ENCODE results near the gene GUK1. TPM values are rescaled to one million over a fixed set of nuclear protein-coding genes. Genes with fewer than 3 reads are reported as not detected.

The GUK1 gene
- total RNA-seq, 2 donors from 2014 or later: 110 to 112 TPM

GRCh38 chr1:228094432-228095016 lies 45.6 kb upstream of the GUK1 start:
- peaks cover 66% of the 10 kb centered on the region for H3K36me3 Mint-ChIP-seq (ENCODE audit: low read depth)
- no peak overlapping the region for H3K4me3 ChIP-seq (ENCODE audit: low read length)
- H3K27me3 ChIP-seq (ENCODE audit: control insufficient read depth, insufficient read depth, low read length, poor library complexity, severe bottlenecking): no peaks in the 10 kb centered on the region
- H3K9me3 ChIP-seq (ENCODE audit: control insufficient read depth, low read length): no peaks in the 10 kb centered on the region
- WGBS, 2 experiments (ENCODE audit: insufficient coverage in 1 of 2, insufficient read length in 1 of 2): 88 to 92% methylated on average over 9 to 13 of the region's 13 CpGs
- H3K27ac Mint-ChIP-seq: peak overlapping the region; percentile 14
- H3K9me3 Mint-ChIP-seq: peaks cover 8% of the 10 kb centered on the region
- peaks cover 92% of the 10 kb centered on the region for H3K36me3 ChIP-seq (ENCODE audit: control insufficient read depth, insufficient read depth, low read length)
- H3K4me1 ChIP-seq (ENCODE audit: control insufficient read depth, insufficient read depth, low read length): no peaks in the 10 kb centered on the region
- H3K9ac ChIP-seq (ENCODE audit: extremely low read depth, low read length, poor library complexity, severe bottlenecking): no peak overlapping the region
- H3K4me1 Mint-ChIP-seq: peaks cover 12% of the 10 kb centered on the region
- no peak overlapping the region for H3K27ac ChIP-seq (ENCODE audit: low read depth, low read length)
- no peak overlapping the region for H3K4me3 Mint-ChIP-seq
- no peak for TF ChIP-seq CTCF (conservative IDR thresholded peaks at IDR 0.05)
- peak; percentile 40 for DNase-seq
- no peaks in the 10 kb centered on the region for H3K27me3 Mint-ChIP-seq (ENCODE audit: insufficient read depth)

GRCh38 chr1:228095161-228095560 lies 44.9 kb upstream of the GUK1 start:
- Histone ChIP-seq H3K9me3 (ENCODE audit: control insufficient read depth, low read length) (no peaks in the 10 kb centered on the region), H3K27ac (ENCODE audit: low read depth, low read length) (no peak overlapping the region), H3K4me1 (ENCODE audit: control insufficient read depth, insufficient read depth, low read length) (no peaks in the 10 kb centered on the region), H3K4me3 (ENCODE audit: low read length) (no peak overlapping the region), H3K36me3 (ENCODE audit: control insufficient read depth, insufficient read depth, low read length) (peaks cover 92% of the 10 kb centered on the region), H3K9ac (ENCODE audit: extremely low read depth, low read length, poor library complexity, severe bottlenecking) (no peak overlapping the region), H3K27me3 (ENCODE audit: control insufficient read depth, insufficient read depth, low read length, poor library complexity, severe bottlenecking) (no peaks in the 10 kb centered on the region)
- Mint-ChIP-seq H3K4me1 (peaks cover 7% of the 10 kb centered on the region), H3K36me3 (ENCODE audit: low read depth) (peaks cover 70% of the 10 kb centered on the region), H3K4me3 (no peak overlapping the region), H3K27me3 (ENCODE audit: insufficient read depth) (no peaks in the 10 kb centered on the region), H3K9me3 (peaks cover 8% of the 10 kb centered on the region), H3K27ac (peak overlapping the region; percentile 30)
- TF ChIP-seq CTCF (conservative IDR thresholded peaks at IDR 0.05): no peak
- WGBS, 2 experiments (ENCODE audit: insufficient coverage in 1 of 2, insufficient read length in 1 of 2): 96% methylated on average over 4 of the region's 4 CpGs; no CpG with 5 or more reads in 1 of the 2 experiments
- DNase-seq: peak; percentile 25

GRCh38 chr1:228095938-228096337 lies 44.1 kb upstream of the GUK1 start:
- Mint-ChIP-seq H3K27ac (peak overlapping the region; percentile 30), H3K9me3 (peaks cover 8% of the 10 kb centered on the region), H3K27me3 (ENCODE audit: insufficient read depth) (no peaks in the 10 kb centered on the region), H3K36me3 (ENCODE audit: low read depth) (peaks cover 68% of the 10 kb centered on the region), H3K4me1 (no peaks in the 10 kb centered on the region), H3K4me3 (no peak overlapping the region)
- H3K4me1 ChIP-seq (ENCODE audit: control insufficient read depth, insufficient read depth, low read length): no peaks in the 10 kb centered on the region
- 97 to 98% methylated on average over 6 to 8 of the region's 8 CpGs for WGBS, 2 experiments (ENCODE audit: insufficient coverage in 1 of 2, insufficient read length in 1 of 2)
- peaks cover 88% of the 10 kb centered on the region for H3K36me3 ChIP-seq (ENCODE audit: control insufficient read depth, insufficient read depth, low read length)
- H3K4me3 ChIP-seq (ENCODE audit: low read length): no peak overlapping the region
- H3K9me3 ChIP-seq (ENCODE audit: control insufficient read depth, low read length): no peaks in the 10 kb centered on the region
- H3K9ac ChIP-seq (ENCODE audit: extremely low read depth, low read length, poor library complexity, severe bottlenecking): no peak overlapping the region
- no peaks in the 10 kb centered on the region for H3K27me3 ChIP-seq (ENCODE audit: control insufficient read depth, insufficient read depth, low read length, poor library complexity, severe bottlenecking)
- TF ChIP-seq CTCF (conservative IDR thresholded peaks at IDR 0.05): no peak
- no peak overlapping the region for H3K27ac ChIP-seq (ENCODE audit: low read depth, low read length)
- DNase-seq: peak; percentile 36

Measured in endodermal cell (in vitro differentiated cells).